K562 (cell line): ENCODE results near the gene BCKDK. TPM values are rescaled to one million over a fixed set of nuclear protein-coding genes. Genes with fewer than 3 reads are reported as not detected.

Source experiments
- FIP1L1 ChIP-seq: fragments of 200-400 bp; formaldehyde crosslinking; IDR thresholded peaks from 2 replicates; pipeline ENCODE4 v1.6.1; 2018; ENCODE audit warnings: mild to moderate bottlenecking, low read depth, low read length; ENCODE audit not compliant: poor library complexity, severe bottlenecking
- GTF2F1 ChIP-seq: IDR thresholded peaks from 2 replicates; pipeline ENCODE4 v1.6.1; 2011; ENCODE audit warnings: low read depth, low read length, improper control_type of control experiment
- KLF13 ChIP-seq: fragments of 450-650 bp; IDR thresholded peaks from 2 replicates; pipeline ENCODE4 v1.6.1; 2016; ENCODE audit warnings: missing genetic modification characterization, low read depth, mild to moderate bottlenecking, missing compliant biosample characterization, moderate library complexity, borderline replicate concordance
- MYBL2 ChIP-seq, 2 experiments: fragments of 450-650 bp in 1 of 2; sonication (generic) in 1 of 2; formaldehyde crosslinking in 1 of 2; IDR thresholded peaks; 2 replicates each; pipeline versions ENCODE4 v1.6.1 to v1.8.1; 2017 to 2022; ENCODE audit warnings: borderline replicate concordance in 1 of 2, inconsistent platforms in 1 of 2, low read depth in 1 of 2, mild to moderate bottlenecking in 1 of 2, missing genetic modification reagents in 1 of 2, moderate library complexity in 1 of 2
- NR4A1 ChIP-seq, 2 experiments: fragments of 250-450 bp in 1 of 2; fragments of 450-650 bp in 1 of 2; sonication (Bioruptor Pico) in 1 of 2; IDR thresholded peaks; 2 replicates each; pipeline versions ENCODE4 v1.4.0 to v1.6.1; 2016 to 2020; ENCODE audit warnings: mild to moderate bottlenecking in 2 of 2, missing compliant biosample characterization in 1 of 2, missing genetic modification characterization in 1 of 2, moderate library complexity in 1 of 2
- PCBP1 ChIP-seq: fragments of 200-400 bp; formaldehyde crosslinking; IDR thresholded peaks from 2 replicates; pipeline ENCODE4 v1.6.1; 2018; ENCODE audit warnings: mild to moderate bottlenecking, low read depth, low read length; ENCODE audit not compliant: poor library complexity, severe bottlenecking
- PTBP1 ChIP-seq: fragments of 200-400 bp; formaldehyde crosslinking; IDR thresholded peaks from 2 replicates; pipeline ENCODE4 v1.6.1; 2017; ENCODE audit warnings: low read depth, low read length
- SLC30A9 ChIP-seq: fragments of 250-450 bp; sonication (Bioruptor Pico); IDR thresholded peaks from 2 replicates; pipeline ENCODE4 v1.8.0; 2022; ENCODE audit warnings: mild to moderate bottlenecking, moderate library complexity
- SRSF1 ChIP-seq: fragments of 200-400 bp; formaldehyde crosslinking; IDR thresholded peaks from 2 replicates; pipeline ENCODE4 v1.6.1; 2017; ENCODE audit warnings: mild to moderate bottlenecking, low read depth, low read length, moderate library complexity
- ZC3H11A ChIP-seq: IDR thresholded peaks from 2 replicates; pipeline ENCODE4 v1.6.1; 2012; ENCODE audit warnings: low read depth, low read length, improper control_type of control experiment
- ZEB2 ChIP-seq: fragments of 450-650 bp; IDR thresholded peaks from 2 replicates; pipeline ENCODE4 v1.6.1; 2016
- ZNF146 ChIP-seq: IDR thresholded peaks from one replicate; pipeline ENCODE4 v1.6.1; 2018; ENCODE audit warnings: missing compliant biosample characterization; ENCODE audit not compliant: unreplicated experiment
- ZNF197 ChIP-seq: fragments of 200-800 bp; sonication (Bioruptor generic); IDR thresholded peaks from 2 replicates; pipeline ENCODE4 v1.6.1; 2016; ENCODE audit warnings: low read depth, missing genetic modification characterization, missing compliant biosample characterization
- ZNF263 ChIP-seq: sonication (generic); formaldehyde crosslinking; IDR thresholded peaks from 2 replicates; pipeline ENCODE4 v1.8.0; 2022; ENCODE audit warnings: mild to moderate bottlenecking, missing genetic modification reagents, borderline replicate concordance
- polyA plus RNA-seq, 8 experiments: library from polyadenylated mRNA; depleted of rRNA in 4 of 8; stranded (reverse) in 5 of 8; unstranded in 3 of 8; fragments of >200 nt; fragmentation: Nextera tagmentation in 2 of 8; fragmentation: Illumina TruSeq in 1 of 8; extraction: Ambion mirVana in 2 of 8; extraction: Trizol in 1 of 8; gene quantifications; 2 replicates each; pipeline versions ENCODE4 v1.2.1 to v1.2.3, GENCODE V29; 2011 to 2014; ENCODE audit warnings: inconsistent platforms in 1 of 8, missing spikeins in 1 of 8
- total RNA-seq, 7 experiments: library from RNA; depleted of rRNA in 6 of 7; stranded (reverse); fragments of >200 nt in 6 of 7; fragmentation: Illumina TruSeq in 2 of 7; extraction: Trizol in 2 of 7; gene quantifications; 2 replicates each; pipeline versions ENCODE4 v1.2.1 to v1.2.3, GENCODE V29; 2011 to 2021; ENCODE audit warnings: low replicate concordance in 1 of 7
- TF ChIP-seq, protein P1 (sequence below): fragments of 200-800 bp; sonication (Bioruptor generic); IDR thresholded peaks from 2 replicates; pipeline ENCODE4 v1.6.1; 2017; ENCODE audit warnings: missing genetic modification characterization, missing compliant biosample characterization
- TF ChIP-seq, protein P2 (sequence below): sonication (generic); formaldehyde crosslinking; IDR thresholded peaks from 2 replicates; pipeline ENCODE4 v1.5.0; 2020; ENCODE audit warnings: missing genetic modification reagents
- TF ChIP-seq, protein P3 (sequence below): fragments of 450-650 bp; IDR thresholded peaks from 2 replicates; pipeline ENCODE4 v1.6.1; 2014; ENCODE audit warnings: low read depth, mild to moderate bottlenecking, moderate library complexity, borderline replicate concordance
- TF ChIP-seq, protein P4 (sequence below): fragments of 250-450 bp; sonication (Bioruptor Pico); IDR thresholded peaks from 2 replicates; pipeline ENCODE4 v1.5.0; 2022; ENCODE audit warnings: mild to moderate bottlenecking
- TF ChIP-seq, protein P5 (sequence below): fragments of 250-450 bp; sonication (Bioruptor Pico); IDR thresholded peaks from 2 replicates; pipeline ENCODE4 v1.6.1; 2021; ENCODE audit warnings: mild to moderate bottlenecking

BCKDK gene
- total and polyA plus RNA-seq, 9 of the 15 experiments (the other 6 are each of a cell fraction or from before 2014, with no cell fraction given), result 0.58 to 34.8 (median 13.1) TPM

DNA sequence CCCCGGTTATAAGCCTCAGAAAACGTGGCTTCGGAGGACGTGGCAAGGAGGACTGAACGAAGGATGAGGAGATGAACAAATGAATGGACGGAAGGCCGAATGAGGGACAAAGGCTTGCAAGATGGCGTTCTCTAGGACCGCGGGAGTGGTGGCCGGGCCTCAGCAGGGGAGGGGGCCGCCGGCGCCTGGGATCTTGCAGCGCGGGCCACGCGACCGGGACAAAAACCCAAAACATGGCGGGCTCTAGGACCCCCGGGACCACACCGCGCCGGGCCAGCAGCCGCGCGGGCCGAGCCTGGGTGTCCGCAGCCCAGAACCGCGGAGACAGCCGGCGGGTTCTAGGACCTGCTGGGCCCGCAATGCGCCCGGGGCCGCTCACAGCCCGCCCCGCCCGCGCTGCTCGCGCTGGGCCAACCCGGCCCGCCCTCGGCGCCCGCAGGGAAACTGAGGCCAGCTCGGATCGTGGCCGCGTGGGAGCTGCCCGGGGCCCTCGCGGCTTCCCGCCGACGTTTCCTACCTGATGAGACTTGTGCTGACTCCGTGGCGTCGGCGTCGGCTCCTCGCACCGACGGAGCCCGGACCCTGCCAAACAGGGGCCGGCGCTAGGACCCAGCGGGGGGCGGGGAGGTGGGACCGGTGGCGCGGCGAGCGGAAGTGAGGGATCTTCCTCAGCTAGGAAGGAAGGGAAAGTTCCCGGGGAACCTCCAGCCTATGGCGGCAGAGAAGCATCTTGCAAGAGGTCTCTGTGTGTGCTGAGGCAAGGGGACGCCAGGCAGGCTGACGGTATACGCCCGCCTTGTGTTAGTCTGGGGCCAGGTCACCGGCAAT, 34.8 kb upstream of the BCKDK start (continued):
- TF ChIP-seq, protein P1, sequence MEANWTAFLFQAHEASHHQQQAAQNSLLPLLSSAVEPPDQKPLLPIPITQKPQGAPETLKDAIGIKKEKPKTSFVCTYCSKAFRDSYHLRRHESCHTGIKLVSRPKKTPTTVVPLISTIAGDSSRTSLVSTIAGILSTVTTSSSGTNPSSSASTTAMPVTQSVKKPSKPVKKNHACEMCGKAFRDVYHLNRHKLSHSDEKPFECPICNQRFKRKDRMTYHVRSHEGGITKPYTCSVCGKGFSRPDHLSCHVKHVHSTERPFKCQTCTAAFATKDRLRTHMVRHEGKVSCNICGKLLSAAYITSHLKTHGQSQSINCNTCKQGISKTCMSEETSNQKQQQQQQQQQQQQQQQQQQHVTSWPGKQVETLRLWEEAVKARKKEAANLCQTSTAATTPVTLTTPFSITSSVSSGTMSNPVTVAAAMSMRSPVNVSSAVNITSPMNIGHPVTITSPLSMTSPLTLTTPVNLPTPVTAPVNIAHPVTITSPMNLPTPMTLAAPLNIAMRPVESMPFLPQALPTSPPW, result peak; percentile 83
- TF ChIP-seq, protein P2, sequence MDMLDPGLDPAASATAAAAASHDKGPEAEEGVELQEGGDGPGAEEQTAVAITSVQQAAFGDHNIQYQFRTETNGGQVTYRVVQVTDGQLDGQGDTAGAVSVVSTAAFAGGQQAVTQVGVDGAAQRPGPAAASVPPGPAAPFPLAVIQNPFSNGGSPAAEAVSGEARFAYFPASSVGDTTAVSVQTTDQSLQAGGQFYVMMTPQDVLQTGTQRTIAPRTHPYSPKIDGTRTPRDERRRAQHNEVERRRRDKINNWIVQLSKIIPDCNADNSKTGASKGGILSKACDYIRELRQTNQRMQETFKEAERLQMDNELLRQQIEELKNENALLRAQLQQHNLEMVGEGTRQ, result 0 out of 2 replicates have a peak, but pooled peaks have one; percentile 2
- TF ChIP-seq PTBP1 (0 out of 2 replicates have a peak, but pooled peaks have one; percentile 39), MYBL2 (IDR thresholded peaks at IDR 0.05; ENCODE audit: low read depth) (no peak), MYBL2 (CRISPR knock-in tag; IDR thresholded peaks at IDR 0.05; ENCODE audit: borderline replicate concordance) (no peak), GTF2F1 (0 out of 2 replicates have a peak, but pooled peaks have one; percentile 19), PCBP1 (peak; percentile 97), ZC3H11A (no peak), KLF13 (tag) (0 out of 2 replicates have a peak, but pooled peaks have one; percentile 9), NR4A1 (CRISPR knock-in tag; IDR thresholded peaks at IDR 0.05) (peak; percentile 52; the same call in 1 of the 2 replicates), NR4A1 (tag; IDR thresholded peaks at IDR 0.05) (no peak), ZNF197 (CRISPR knock-in tag) (peak; percentile 24; the same call in 1 of the 2 replicates), SRSF1 (no peak), ZEB2 (no peak), FIP1L1 (no peak), ZNF146 (CRISPR knock-in tag) (no peak), ZNF263 (CRISPR knock-in tag) (peak; percentile 26; the same call in 1 of the 2 replicates), SLC30A9 (CRISPR knock-in tag) (no peak)
- TF ChIP-seq, protein P3, sequence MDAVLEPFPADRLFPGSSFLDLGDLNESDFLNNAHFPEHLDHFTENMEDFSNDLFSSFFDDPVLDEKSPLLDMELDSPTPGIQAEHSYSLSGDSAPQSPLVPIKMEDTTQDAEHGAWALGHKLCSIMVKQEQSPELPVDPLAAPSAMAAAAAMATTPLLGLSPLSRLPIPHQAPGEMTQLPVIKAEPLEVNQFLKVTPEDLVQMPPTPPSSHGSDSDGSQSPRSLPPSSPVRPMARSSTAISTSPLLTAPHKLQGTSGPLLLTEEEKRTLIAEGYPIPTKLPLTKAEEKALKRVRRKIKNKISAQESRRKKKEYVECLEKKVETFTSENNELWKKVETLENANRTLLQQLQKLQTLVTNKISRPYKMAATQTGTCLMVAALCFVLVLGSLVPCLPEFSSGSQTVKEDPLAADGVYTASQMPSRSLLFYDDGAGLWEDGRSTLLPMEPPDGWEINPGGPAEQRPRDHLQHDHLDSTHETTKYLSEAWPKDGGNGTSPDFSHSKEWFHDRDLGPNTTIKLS, result peak; percentile 89
- TF ChIP-seq, protein P4, sequence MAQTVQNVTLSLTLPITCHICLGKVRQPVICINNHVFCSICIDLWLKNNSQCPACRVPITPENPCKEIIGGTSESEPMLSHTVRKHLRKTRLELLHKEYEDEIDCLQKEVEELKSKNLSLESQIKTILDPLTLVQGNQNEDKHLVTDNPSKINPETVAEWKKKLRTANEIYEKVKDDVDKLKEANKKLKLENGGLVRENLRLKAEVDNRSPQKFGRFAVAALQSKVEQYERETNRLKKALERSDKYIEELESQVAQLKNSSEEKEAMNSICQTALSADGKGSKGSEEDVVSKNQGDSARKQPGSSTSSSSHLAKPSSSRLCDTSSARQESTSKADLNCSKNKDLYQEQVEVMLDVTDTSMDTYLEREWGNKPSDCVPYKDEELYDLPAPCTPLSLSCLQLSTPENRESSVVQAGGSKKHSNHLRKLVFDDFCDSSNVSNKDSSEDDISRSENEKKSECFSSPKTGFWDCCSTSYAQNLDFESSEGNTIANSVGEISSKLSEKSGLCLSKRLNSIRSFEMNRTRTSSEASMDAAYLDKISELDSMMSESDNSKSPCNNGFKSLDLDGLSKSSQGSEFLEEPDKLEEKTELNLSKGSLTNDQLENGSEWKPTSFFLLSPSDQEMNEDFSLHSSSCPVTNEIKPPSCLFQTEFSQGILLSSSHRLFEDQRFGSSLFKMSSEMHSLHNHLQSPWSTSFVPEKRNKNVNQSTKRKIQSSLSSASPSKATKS, result no peak
- TF ChIP-seq, protein P5, sequence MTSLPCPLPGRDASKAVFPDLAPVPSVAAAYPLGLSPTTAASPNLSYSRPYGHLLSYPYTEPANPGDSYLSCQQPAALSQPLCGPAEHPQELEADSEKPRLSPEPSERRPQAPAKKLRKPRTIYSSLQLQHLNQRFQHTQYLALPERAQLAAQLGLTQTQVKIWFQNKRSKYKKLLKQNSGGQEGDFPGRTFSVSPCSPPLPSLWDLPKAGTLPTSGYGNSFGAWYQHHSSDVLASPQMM, result no peak
